ENCODE data around the gene SLC13A3. TPM values are rescaled to one million over a fixed set of nuclear protein-coding genes. Genes with fewer than 3 reads are reported as not detected.

The SLC13A3 gene
- total and polyA plus RNA-seq, 2 of the 4 experiments (the other 2 are of a cell fraction): 2.5 to 4.2 TPM

- Histone ChIP-seq H2BK5ac (ENCODE audit: low read depth, low read length, poor library complexity, severe bottlenecking) (no peak overlapping the region), H4K5ac (ENCODE audit: low read depth, low read length) (no peak overlapping the region), H2AK9ac (replicated peaks; ENCODE audit: low read depth, low read length, poor library complexity) (no peak overlapping the region), H4K91ac (ENCODE audit: insufficient read depth, low read depth, low read length) (no peak overlapping the region), H3K4ac (ENCODE audit: low read depth, low read length) (no peak overlapping the region), H3K4me2 (ENCODE audit: low read depth, low read length) (no peak overlapping the region), H3K36me3 (ENCODE audit: control insufficient read depth, insufficient read depth, low read length) (no peaks in the 10 kb centered on the region; the same call in 1 of the 2 replicates), H3K23ac (ENCODE audit: low read depth, low read length) (no peak overlapping the region), H3K27ac (ENCODE audit: insufficient read depth, low read length) (no peak overlapping the region), H3K79me1 (ENCODE audit: low read depth in 1 of 2, low read length in 2 of 2) (no peaks in the 10 kb centered on the region), H2BK120ac (ENCODE audit: low read depth, low read length) (no peak overlapping the region), H3K18ac (ENCODE audit: low read depth, low read length) (no peak overlapping the region), H3K9me1 (ENCODE audit: insufficient read depth, low read length) (no peaks in the 10 kb centered on the region), H3K4me1 (ENCODE audit: control insufficient read depth, insufficient read depth, low read length) (no peaks in the 10 kb centered on the region), H4K20me1 (ENCODE audit: insufficient read depth, low read length) (no peaks in the 10 kb centered on the region), H3K4me3 (ENCODE audit: insufficient read depth, low read depth, low read length) (no peak overlapping the region), H2BK20ac (ENCODE audit: low read depth, low read length) (no peak overlapping the region), H3K56ac (ENCODE audit: extremely low read depth, insufficient read depth, low read length) (no peak overlapping the region), H3K27me3 (ENCODE audit: control insufficient read depth, insufficient read depth, low read length) (no peaks in the 10 kb centered on the region), H3K9ac (ENCODE audit: low read depth, low read length) (no peak overlapping the region), H3K14ac (replicated peaks; ENCODE audit: low read depth, low read length) (no peak overlapping the region), H4K8ac (ENCODE audit: low read depth in 2 of 2, low read length in 2 of 2) (no peak overlapping the region), H3K9me3 (ENCODE audit: control insufficient read depth, insufficient read depth, low read length) (no peaks in the 10 kb centered on the region), H2AFZ (replicated peaks; ENCODE audit: low read length, poor library complexity) (no peak overlapping the region), H2AK5ac (ENCODE audit: low read depth, low read length) (no peak overlapping the region), H2BK15ac (ENCODE audit: low read depth, low read length) (no peak overlapping the region)
- DNase-seq (no peak), ATAC-seq (ENCODE audit: low read depth) (no peak)
- BruUV-seq (replicated peaks): no TSS peak
- dilution Hi-C loops (cut with HindIII; ENCODE audit: low sequenced_read_pairs, unreplicated experiment): no loop called here
- intact Hi-C loops (cut with micrococcal nuclease): no loop called here
- ChIA-PET CTCF (no interaction called here), POLR2A (ENCODE audit: unreplicated experiment) (no interaction called here)
- in situ Hi-C loops (cut with MboI; ENCODE audit: low sequenced_read_pairs): no loop called here
- TF ChIP-seq MAFK (IDR thresholded peaks at IDR 0.05; ENCODE audit: low read depth, low read length) (no peak), FOS (IDR thresholded peaks at IDR 0.05; ENCODE audit: low read depth, low read length) (no peak), POLR2A (IDR thresholded peaks at IDR 0.05; ENCODE audit: low read depth, low read length) (no peak), ELK1 (IDR thresholded peaks at IDR 0.05; ENCODE audit: borderline replicate concordance, low read depth, low read length) (no peak), MXI1 (IDR thresholded peaks at IDR 0.05; ENCODE audit: borderline replicate concordance, low read depth, low read length) (no peak), RFX5 (IDR thresholded peaks at IDR 0.05; ENCODE audit: low read depth, low read length) (no peak), RCOR1 (IDR thresholded peaks at IDR 0.05; ENCODE audit: insufficient replicate concordance, low read length) (no peak), BHLHE40 (IDR thresholded peaks at IDR 0.05; ENCODE audit: low read depth, low read length) (no peak), CHD1 (IDR thresholded peaks at IDR 0.05; ENCODE audit: low read depth, low read length) (no peak)
- WGBS, 2 experiments (ENCODE audit: extremely low coverage in 2 of 2, insufficient read length in 1 of 2): no CpG with 5 or more reads among the region's 1 CpG
These were observed 10.4 kb upstream of the SLC13A3 start for GRCh38 chr20:46661659-46662058.
